ENCODE data around the gene DUSP23. TPM values are rescaled to one million over a fixed set of nuclear protein-coding genes. Genes with fewer than 3 reads are reported as not detected.

The DUSP23 gene
- total and polyA plus RNA-seq, 2 experiments from 2014 or later = 56.3 to 97.6 TPM

DNA sequence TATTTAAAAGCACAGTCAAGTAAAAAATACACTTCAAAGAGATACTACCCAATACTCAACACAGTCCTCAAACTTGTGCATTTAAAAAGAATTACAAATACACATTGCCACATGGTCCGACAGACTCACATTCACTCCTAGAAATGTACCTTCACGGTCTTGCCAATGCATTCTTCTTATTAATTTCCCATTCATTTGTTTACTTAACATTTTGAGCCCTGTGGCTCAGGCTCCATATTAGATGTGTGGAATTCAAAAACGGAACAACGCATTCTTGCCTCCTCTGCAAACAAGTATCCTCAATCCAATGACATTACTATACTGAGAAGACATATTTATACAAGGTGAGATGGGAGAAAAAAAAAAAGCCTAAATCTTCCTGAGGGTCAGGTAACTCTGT is 2.5 kb upstream of the DUSP23 start:
- H3K9me3 Mint-ChIP-seq = peaks cover 12% of the 10 kb centered on the region; the same call in 2 of the 3 replicates
- no peak overlapping the region for H3K27ac Mint-ChIP-seq
- peaks cover 6% of the 10 kb centered on the region for H3K27me3 Mint-ChIP-seq (ENCODE audit: insufficient read depth, low read depth, poor library complexity)
- no peak for DNase-seq (ENCODE audit: low spot score)
- Histone ChIP-seq H3K4me2 (no peak overlapping the region), H3F3A (replicated peaks; ENCODE audit: low read depth) (no peaks in the 10 kb centered on the region), H3K27me3 (ENCODE audit: insufficient read depth) (no peaks in the 10 kb centered on the region), H3K27ac (ENCODE audit: low read depth) (no peak overlapping the region), H3K4me3 (no peak overlapping the region), H3K36me3 (ENCODE audit: insufficient read depth) (no peaks in the 10 kb centered on the region), H3K4me1 (ENCODE audit: insufficient read depth) (peaks cover 4% of the 10 kb centered on the region), H2AFZ (no peak overlapping the region), H3K79me2 (replicated peaks; ENCODE audit: insufficient read depth) (0 out of 2 replicates have a peak, but pooled peaks cover 6% of the 10 kb centered on the region), H4K20me1 (replicated peaks; ENCODE audit: insufficient read depth) (no peaks in the 10 kb centered on the region), H3K9me2 (ENCODE audit: insufficient read depth) (peaks cover 12% of the 10 kb centered on the region)
- no peak for ATAC-seq
- H3K4me1 Mint-ChIP-seq = peaks cover 7% of the 10 kb centered on the region
- H3K4me3 Mint-ChIP-seq = no peak overlapping the region
- TF ChIP-seq CREB1 (CRISPR knock-in tag; IDR thresholded peaks at IDR 0.05; ENCODE audit: low read depth) (no peak), STAT1 (IDR thresholded peaks at IDR 0.05; ENCODE audit: unreplicated experiment) (no peak)
- TF ChIP-seq, protein P1, sequence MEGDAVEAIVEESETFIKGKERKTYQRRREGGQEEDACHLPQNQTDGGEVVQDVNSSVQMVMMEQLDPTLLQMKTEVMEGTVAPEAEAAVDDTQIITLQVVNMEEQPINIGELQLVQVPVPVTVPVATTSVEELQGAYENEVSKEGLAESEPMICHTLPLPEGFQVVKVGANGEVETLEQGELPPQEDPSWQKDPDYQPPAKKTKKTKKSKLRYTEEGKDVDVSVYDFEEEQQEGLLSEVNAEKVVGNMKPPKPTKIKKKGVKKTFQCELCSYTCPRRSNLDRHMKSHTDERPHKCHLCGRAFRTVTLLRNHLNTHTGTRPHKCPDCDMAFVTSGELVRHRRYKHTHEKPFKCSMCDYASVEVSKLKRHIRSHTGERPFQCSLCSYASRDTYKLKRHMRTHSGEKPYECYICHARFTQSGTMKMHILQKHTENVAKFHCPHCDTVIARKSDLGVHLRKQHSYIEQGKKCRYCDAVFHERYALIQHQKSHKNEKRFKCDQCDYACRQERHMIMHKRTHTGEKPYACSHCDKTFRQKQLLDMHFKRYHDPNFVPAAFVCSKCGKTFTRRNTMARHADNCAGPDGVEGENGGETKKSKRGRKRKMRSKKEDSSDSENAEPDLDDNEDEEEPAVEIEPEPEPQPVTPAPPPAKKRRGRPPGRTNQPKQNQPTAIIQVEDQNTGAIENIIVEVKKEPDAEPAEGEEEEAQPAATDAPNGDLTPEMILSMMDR (conservative IDR thresholded peaks at IDR 0.05; ENCODE audit: low read depth in 2 of 2) = no peak
- TF ChIP-seq, protein P2, sequence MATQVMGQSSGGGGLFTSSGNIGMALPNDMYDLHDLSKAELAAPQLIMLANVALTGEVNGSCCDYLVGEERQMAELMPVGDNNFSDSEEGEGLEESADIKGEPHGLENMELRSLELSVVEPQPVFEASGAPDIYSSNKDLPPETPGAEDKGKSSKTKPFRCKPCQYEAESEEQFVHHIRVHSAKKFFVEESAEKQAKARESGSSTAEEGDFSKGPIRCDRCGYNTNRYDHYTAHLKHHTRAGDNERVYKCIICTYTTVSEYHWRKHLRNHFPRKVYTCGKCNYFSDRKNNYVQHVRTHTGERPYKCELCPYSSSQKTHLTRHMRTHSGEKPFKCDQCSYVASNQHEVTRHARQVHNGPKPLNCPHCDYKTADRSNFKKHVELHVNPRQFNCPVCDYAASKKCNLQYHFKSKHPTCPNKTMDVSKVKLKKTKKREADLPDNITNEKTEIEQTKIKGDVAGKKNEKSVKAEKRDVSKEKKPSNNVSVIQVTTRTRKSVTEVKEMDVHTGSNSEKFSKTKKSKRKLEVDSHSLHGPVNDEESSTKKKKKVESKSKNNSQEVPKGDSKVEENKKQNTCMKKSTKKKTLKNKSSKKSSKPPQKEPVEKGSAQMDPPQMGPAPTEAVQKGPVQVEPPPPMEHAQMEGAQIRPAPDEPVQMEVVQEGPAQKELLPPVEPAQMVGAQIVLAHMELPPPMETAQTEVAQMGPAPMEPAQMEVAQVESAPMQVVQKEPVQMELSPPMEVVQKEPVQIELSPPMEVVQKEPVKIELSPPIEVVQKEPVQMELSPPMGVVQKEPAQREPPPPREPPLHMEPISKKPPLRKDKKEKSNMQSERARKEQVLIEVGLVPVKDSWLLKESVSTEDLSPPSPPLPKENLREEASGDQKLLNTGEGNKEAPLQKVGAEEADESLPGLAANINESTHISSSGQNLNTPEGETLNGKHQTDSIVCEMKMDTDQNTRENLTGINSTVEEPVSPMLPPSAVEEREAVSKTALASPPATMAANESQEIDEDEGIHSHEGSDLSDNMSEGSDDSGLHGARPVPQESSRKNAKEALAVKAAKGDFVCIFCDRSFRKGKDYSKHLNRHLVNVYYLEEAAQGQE (IDR thresholded peaks at IDR 0.05; ENCODE audit: unreplicated experiment) = no peak
- H3K36me3 Mint-ChIP-seq (ENCODE audit: low read depth) = peaks cover 19% of the 10 kb centered on the region

DNA sequence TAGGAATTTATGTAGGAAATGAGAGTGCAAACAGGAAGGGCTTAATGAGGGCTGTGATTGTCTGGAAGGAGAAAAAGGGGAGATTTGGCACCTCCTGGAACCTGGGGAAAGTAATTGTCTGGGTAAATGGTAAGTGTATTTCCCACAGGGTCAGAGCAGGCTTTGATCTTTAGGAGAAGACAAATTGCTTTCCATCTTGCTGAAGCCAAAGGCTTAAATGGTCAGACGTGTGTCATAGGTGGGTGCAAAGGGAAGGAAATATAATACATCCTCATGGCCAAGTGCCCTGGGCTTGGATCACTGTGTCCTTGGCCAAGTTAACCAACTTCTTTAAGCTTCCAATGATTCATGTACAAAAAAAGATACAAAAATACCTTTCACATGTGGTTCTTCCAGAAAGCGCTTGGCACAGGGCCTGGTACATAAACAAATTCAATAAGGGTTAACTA is 1.3 kb upstream of the DUSP23 start:
- Histone ChIP-seq H3K9me2 (ENCODE audit: insufficient read depth) (peaks cover 15% of the 10 kb centered on the region), H3K36me3 (ENCODE audit: insufficient read depth) (no peaks in the 10 kb centered on the region), H3K27ac (ENCODE audit: low read depth) (no peak overlapping the region), H3K4me3 (no peak overlapping the region), H2AFZ (peak overlapping the region; percentile 56; the same call in 1 of the 2 replicates), H3F3A (replicated peaks; ENCODE audit: low read depth) (no peaks in the 10 kb centered on the region), H3K79me2 (replicated peaks; ENCODE audit: insufficient read depth) (0 out of 2 replicates have a peak, but pooled peaks cover 6% of the 10 kb centered on the region), H3K27me3 (ENCODE audit: insufficient read depth) (no peaks in the 10 kb centered on the region), H4K20me1 (replicated peaks; ENCODE audit: insufficient read depth) (no peaks in the 10 kb centered on the region), H3K4me1 (ENCODE audit: insufficient read depth) (peaks cover 16% of the 10 kb centered on the region), H3K4me2 (no peak overlapping the region)
- Mint-ChIP-seq H3K4me3 (no peak overlapping the region), H3K27me3 (ENCODE audit: insufficient read depth, low read depth, poor library complexity) (peaks cover 9% of the 10 kb centered on the region), H3K9me3 (peaks cover 12% of the 10 kb centered on the region; the same call in 2 of the 3 replicates), H3K36me3 (ENCODE audit: low read depth) (peaks cover 23% of the 10 kb centered on the region), H3K4me1 (peaks cover 19% of the 10 kb centered on the region), H3K27ac (no peak overlapping the region)
- ATAC-seq (no peak), DNase-seq (ENCODE audit: low spot score) (no peak)
- TF ChIP-seq NANOG (IDR thresholded peaks at IDR 0.05; ENCODE audit: borderline replicate concordance) = no peak
- TF ChIP-seq, protein P3, sequence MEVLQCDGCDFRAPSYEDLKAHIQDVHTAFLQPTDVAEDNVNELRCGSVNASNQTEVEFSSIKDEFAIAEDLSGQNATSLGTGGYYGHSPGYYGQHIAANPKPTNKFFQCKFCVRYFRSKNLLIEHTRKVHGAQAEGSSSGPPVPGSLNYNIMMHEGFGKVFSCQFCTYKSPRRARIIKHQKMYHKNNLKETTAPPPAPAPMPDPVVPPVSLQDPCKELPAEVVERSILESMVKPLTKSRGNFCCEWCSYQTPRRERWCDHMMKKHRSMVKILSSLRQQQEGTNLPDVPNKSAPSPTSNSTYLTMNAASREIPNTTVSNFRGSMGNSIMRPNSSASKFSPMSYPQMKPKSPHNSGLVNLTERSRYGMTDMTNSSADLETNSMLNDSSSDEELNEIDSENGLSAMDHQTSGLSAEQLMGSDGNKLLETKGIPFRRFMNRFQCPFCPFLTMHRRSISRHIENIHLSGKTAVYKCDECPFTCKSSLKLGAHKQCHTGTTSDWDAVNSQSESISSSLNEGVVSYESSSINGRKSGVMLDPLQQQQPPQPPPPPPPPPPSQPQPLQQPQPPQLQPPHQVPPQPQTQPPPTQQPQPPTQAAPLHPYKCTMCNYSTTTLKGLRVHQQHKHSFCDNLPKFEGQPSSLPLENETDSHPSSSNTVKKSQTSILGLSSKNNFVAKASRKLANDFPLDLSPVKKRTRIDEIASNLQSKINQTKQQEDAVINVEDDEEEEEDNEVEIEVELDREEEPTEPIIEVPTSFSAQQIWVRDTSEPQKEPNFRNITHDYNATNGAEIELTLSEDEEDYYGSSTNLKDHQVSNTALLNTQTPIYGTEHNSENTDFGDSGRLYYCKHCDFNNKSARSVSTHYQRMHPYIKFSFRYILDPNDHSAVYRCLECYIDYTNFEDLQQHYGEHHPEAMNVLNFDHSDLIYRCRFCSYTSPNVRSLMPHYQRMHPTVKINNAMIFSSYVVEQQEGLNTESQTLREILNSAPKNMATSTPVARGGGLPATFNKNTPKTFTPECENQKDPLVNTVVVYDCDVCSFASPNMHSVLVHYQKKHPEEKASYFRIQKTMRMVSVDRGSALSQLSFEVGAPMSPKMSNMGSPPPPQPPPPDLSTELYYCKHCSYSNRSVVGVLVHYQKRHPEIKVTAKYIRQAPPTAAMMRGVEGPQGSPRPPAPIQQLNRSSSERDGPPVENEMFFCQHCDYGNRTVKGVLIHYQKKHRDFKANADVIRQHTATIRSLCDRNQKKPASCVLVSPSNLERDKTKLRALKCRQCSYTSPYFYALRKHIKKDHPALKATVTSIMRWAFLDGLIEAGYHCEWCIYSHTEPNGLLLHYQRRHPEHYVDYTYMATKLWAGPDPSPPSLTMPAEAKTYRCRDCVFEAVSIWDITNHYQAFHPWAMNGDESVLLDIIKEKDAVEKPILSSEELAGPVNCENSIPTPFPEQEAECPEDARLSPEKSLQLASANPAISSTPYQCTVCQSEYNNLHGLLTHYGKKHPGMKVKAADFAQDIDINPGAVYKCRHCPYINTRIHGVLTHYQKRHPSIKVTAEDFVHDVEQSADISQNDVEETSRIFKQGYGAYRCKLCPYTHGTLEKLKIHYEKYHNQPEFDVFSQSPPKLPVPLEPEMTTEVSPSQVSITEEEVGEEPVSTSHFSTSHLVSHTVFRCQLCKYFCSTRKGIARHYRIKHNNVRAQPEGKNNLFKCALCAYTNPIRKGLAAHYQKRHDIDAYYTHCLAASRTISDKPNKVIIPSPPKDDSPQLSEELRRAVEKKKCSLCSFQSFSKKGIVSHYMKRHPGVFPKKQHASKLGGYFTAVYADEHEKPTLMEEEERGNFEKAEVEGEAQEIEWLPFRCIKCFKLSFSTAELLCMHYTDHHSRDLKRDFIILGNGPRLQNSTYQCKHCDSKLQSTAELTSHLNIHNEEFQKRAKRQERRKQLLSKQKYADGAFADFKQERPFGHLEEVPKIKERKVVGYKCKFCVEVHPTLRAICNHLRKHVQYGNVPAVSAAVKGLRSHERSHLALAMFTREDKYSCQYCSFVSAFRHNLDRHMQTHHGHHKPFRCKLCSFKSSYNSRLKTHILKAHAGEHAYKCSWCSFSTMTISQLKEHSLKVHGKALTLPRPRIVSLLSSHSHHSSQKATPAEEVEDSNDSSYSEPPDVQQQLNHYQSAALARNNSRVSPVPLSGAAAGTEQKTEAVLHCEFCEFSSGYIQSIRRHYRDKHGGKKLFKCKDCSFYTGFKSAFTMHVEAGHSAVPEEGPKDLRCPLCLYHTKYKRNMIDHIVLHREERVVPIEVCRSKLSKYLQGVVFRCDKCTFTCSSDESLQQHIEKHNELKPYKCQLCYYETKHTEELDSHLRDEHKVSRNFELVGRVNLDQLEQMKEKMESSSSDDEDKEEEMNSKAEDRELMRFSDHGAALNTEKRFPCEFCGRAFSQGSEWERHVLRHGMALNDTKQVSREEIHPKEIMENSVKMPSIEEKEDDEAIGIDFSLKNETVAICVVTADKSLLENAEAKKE (CRISPR knock-in tag; IDR thresholded peaks at IDR 0.05) = no peak
- TF ChIP-seq EZH2 (IDR thresholded peaks at IDR 0.05; ENCODE audit: low read depth, unreplicated experiment) = no peak
